ENCODE measurements around the gene DLD.
"Not testable (repeated sequence)": the region's sequence is repeated elsewhere in the genome, so short reads cannot be mapped to it uniquely, and the experiment has no call there.

The DLD gene

DNA sequence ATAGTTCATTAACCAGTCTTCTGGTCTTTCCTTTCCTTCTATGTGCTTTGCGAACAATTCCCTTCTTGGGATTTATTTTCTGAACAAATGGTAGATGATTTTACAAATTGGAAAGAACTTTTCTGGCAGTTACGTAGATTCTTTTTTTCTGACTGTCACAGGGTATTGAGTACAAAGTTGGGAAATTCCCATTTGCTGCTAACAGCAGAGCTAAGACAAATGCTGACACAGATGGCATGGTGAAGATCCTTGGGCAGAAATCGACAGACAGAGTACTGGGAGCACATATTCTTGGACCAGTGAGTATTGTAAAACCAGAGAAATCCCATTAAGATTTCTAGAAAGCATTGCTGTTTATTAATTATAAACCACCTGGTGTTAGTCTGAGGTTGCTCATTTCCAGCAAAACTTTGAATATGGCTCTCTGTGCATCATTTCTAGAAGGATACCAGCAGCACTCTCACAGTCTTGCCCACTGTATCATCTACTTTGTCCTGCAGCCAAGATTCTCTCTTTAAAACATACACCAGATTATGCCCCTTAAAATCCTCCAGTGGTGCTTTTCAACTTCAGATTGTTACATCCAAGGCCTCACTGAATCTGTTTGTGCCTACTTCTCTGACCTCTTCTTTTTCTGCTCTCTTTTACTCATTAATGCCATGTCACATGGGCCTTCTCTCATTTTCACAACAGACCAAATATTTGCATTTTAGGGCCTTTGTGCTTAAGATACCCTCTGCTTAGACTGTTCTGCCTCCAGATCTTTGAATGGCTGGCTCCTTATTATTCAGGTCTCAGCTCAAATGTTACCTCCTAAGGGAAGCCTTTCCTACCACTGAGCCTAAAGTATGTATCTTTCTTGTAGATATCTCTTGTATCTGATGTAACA is 27.0 kb downstream of the DLD start:
- no peak for DNase-seq (ENCODE audit: low read depth)

- no peak for DNase-seq (ENCODE audit: low read depth)
These were observed 28.0 kb downstream of the DLD start for GRCh38 chr7:107918948-107919347.

DNA sequence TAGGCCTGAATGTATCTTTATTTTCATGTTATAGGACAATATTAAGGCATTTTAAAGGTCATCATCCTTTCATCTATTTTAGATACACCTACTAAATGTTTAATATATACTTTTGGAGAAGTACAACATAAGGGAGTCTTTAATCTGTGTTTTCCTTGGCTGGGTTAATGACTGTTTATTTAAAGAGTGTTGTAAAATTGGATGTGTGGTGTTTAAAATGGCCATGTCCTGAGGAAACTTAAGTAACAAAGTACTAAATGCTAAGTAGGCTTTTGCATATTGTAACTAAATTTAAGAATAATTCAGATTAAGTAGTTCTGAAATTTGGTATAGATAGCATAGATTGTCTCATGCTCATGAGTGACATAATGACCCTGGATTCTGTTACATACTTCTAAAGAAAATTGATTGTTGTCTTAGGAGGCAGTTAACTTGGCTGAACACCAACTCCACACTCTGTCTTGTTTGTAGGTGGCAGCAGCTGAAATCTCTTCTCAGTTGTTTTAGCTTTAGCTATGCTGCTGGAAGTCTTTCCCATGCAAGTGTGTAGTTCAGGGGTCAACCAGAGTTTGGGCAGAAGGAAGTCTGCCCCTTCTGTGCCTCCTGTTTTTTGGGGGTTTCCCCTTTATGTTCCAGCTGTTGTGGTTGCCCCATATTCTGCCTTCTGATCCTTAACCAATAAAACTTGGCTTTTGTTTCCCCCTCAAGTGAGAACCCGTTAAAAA is 29.2 kb downstream of the DLD start:
- DNase-seq (ENCODE audit: low read depth): no peak

- not testable (repeated sequence) for DNase-seq (ENCODE audit: low read depth)
These were observed 30.8 kb downstream of the DLD start for GRCh38 chr7:107921826-107922225.

GRCh38 chr7:107922886-107923285 is 31.9 kb downstream of the DLD start:
- no peak for DNase-seq (ENCODE audit: low read depth)

- no peak for DNase-seq (ENCODE audit: low read depth)
These were observed 34.0 kb downstream of the DLD start for GRCh38 chr7:107924841-107925504.

DNA sequence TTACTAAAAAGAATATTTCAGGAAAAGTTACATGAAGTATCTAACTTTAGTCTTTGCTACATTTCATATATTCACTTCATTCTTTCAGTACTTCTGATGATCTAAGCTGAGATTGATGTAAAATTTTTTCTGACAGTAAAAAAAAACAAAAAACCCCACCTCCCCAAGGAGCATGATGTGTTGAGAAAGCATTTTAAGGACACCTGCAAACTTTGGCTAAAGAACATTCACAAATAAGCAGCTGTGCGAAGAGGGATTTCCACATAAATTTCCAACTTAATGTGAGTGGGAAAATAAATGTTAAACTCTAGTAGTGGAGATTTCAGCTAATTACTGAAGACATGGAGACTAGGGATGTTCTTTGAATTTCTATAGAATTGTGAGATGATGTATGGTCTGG is 35.5 kb downstream of the DLD start:
- DNase-seq (ENCODE audit: low read depth): no peak

DNA sequence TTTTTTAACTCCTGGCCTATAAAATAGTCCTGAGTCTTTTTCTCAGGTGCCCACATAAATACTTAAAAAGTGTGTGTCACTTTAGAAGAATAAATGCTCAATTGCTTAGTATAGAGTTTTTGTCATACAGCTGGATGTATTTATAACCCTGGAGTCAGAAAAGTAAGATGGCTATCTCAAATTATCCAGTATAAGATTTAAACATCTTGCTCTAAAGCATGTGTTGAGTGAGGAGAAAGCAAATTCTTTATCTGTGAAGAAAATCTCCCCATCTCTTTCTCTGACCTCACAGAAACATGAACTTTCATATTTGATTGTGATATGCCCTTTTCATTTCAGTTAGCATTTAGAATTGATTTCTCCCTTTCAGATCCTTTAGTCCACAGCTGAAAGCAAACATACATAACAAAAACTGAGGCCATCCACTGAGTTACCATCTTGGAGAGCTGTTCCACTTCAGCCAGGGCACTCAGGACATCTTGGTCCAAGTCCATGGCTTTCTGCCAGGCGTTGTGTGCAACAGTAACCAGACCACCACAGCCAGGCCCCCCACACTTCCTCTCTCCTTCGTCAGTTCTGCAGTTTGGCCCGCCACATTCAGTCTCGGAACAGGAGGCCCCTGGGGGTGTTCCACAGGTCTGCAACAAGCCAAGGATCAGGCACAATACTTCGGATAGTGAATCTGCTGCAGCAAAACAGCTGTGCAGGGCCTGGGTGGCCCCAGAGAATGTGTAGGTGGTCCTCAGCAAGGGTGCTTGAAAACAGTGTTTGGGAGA is 40.9 kb downstream of the DLD start:
- no peak for DNase-seq (ENCODE audit: low read depth)

GRCh38 chr7:107932805-107933204 is 41.8 kb downstream of the DLD start:
- DNase-seq (ENCODE audit: low read depth): no peak

DNA sequence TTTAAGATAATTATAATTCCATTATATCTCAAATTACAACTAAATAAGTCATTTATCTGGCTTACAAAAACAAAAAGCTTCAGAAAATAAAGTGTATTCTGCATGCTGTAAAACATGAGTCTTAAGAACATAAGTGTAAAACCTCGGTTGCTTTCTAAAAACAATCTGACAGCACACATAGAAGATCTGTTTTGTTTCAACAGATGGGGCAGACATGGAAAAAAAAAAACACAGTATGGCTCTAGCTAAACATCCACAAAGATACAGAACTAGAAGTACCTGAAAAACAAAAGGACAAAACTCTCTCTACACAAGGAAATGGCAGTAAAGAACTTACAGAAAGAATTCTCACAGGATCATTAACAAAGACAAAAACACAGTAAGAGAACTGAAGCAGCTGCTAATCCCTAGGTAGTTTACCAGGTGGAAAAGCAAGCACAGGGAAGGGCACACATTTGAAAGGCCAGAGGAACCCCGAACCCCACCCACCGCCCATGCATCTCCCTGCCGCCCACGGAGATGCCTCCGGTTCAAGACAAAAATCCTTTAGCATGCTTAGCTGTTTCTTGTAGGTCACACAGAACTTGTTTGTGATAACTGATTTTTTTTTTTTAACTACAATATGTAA is 42.5 kb downstream of the DLD start:
- no peak for DNase-seq (ENCODE audit: low read depth)

GRCh38 chr7:107934991-107935770 is 44.2 kb downstream of the DLD start:
- no peak for DNase-seq (ENCODE audit: low read depth)

GRCh38 chr7:107936312-107936711 is 45.3 kb downstream of the DLD start:
- DNase-seq (ENCODE audit: low read depth): no peak

DNA sequence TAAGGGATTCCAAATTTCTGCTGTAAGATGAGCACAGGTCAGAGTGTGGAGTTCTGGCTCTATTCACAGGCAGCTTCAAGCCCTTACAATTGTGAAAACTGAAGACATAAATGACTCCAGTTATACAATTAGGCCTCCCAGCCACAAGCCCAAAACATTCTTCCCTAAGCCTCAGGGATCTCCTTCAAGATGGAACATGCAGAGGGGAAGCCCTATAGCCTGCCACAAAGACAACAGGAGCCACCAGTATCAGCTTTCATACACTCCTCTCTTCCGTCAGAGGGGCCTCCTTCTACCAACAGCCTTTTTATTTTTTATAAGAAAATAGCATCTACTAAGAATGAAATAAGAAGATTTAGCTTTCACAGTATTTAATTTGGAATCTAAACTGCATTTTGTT is 46.5 kb downstream of the DLD start:
- no peak for DNase-seq (ENCODE audit: low read depth)

DNA sequence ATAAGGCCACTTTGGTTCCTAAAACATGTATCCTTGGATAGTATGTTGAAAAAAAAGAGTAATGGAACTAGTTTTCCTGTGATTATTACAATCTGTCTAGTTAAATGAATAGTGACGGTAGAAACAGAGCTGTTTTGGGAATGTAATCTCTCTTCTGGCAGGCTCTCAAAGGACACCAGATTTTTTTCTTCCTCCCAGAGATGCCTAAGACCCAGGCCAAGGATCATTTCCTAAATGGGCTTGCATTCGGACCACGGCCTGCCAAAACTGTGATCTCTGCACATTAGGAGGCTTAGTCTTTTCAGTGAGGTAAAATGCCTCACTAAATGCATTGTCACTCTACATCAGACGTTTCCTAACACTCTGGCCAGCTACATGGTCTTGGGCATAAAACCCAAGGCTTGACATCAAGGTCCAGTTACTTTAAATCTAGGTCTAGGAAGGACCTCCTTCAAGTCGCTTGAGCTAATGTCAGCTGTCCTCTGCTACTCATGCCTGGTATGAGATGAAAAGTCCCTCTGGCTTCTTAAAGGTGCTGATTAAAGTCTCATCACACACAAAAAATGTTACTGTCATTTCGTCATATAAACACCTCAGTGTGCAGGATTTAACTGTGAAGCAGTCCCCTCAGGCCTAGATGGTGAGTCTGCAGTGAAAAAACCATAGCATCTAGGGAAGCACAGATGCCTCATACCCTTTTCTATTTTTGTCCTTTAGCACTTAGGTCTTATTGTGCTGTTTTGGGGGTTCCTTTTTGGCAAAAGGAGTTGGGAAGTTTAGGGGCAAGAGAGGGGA is 47.7 kb downstream of the DLD start:
- no peak for DNase-seq (ENCODE audit: low read depth)

GRCh38 chr7:107939573-107940489 is 48.8 kb downstream of the DLD start:
- no peak for DNase-seq (ENCODE audit: low read depth)

GRCh38 chr7:107940951-107941350 is 50.0 kb downstream of the DLD start:
- no peak for DNase-seq (ENCODE audit: low read depth)

DNA sequence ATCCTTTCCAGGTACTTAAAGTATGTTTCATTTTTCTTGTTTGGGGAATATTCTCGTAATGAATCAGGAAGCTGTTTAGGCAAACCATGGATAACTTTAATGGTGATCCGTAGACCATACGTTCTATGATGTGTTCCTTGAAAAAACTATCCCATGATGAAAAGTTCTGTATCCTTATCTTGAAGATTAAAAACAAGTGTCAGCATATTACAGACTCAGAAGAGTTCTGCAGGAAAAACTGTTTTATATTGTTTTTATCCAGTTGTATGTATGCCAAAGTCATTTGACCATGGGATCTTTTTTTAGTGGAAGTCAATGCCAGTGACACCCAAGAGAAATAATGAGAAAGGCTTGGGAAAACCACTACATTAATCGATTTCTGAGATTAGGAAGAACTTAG is 52.0 kb downstream of the DLD start:
- no peak for DNase-seq (ENCODE audit: low read depth)

DNA sequence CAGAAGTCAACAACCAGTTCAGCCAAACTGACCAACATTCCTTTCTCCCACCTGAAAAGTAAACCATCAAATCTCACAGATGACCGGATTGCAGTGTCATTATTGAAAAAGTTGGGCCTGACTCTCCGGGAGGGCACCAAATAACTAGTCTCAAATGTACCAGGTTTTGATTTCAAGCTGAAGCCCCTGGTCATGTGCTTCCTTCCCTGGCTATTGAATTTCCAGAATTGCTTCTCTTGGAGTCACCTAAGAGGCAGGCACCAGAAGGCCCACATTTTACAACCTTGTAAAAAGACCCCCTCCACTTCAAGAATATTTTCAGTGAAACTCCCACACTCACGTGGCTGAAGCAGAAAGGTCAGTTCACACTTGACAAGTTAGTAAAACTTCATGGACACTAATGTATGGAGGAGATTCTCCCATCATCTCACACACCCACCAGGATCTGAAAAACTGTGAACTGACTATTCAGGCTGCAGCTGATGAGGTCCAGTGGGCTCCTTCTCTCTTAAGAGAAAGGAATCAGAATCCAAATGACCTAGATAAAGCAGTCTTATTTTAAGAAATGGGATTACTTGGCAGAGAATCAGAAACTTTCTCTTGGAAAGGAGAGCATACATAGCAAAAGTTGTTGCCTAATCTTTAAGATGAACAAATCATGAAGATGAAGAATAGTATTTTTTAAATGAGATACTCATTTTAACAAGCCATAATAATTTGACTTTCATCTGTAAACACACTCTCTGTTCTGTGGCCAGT is 53.6 kb downstream of the DLD start:
- DNase-seq (ENCODE audit: low read depth): no peak

Measured in stimulated activated CD4-positive, alpha-beta T cell treated with anti-CD3 and anti-CD28 coated beads, Interleukin-2, amount 100 ng/mL, for 4 hours (primary cell).